ENCODE results near the gene MADCAM1. TPM values are rescaled to one million over a fixed set of nuclear protein-coding genes. Genes with fewer than 3 reads are reported as not detected.

Gene MADCAM1
- total and polyA plus RNA-seq, 2 donors (not counting 1 experiment from before 2014, with no cell fraction given) = 0.70 to 2.5 TPM

- Histone ChIP-seq H3K27ac (ENCODE audit: low read length in 2 of 2) (peak overlapping the region; percentile 41 to 79), H3K27me3 (replicated peaks in 1 of 4; ENCODE audit: control extremely low read depth in 1 of 4, control insufficient read depth in 3 of 4, insufficient read depth in 4 of 4, low read length in 3 of 4) (peaks cover 0 to under 1% (median 0%) of the 10 kb centered on the region in 4 experiments), H3K36me3 (replicated peaks in 1 of 2; ENCODE audit: control extremely low read depth in 1 of 2, control insufficient read depth in 1 of 2, extremely low read depth in 1 of 2, insufficient read depth in 2 of 2, low read length in 1 of 2) (no peaks in the 10 kb centered on the region), H2AFZ (ENCODE audit: insufficient read depth, low read depth, low read length, poor library complexity, severe bottlenecking) (peak overlapping the region; percentile 98), H3K9me3 (ENCODE audit: control extremely low read depth in 1 of 3, control insufficient read depth in 2 of 3, insufficient read depth in 1 of 3, low read length in 2 of 3) (peaks cover 0 to 8% (median 0%) of the 10 kb centered on the region in 3 donors), H3K9ac (ENCODE audit: low read length) (peak overlapping the region; percentile 82), H3K4me2 (replicated peaks; ENCODE audit: low read depth, low read length, poor library complexity, severe bottlenecking) (peak overlapping the region; percentile 93), H3K79me2 (ENCODE audit: control insufficient read depth, insufficient read depth, low read length) (peaks cover 36% of the 10 kb centered on the region), H3K4me3 (ENCODE audit: control extremely low read depth in 1 of 5, extremely low read depth in 1 of 5, insufficient read depth in 1 of 5, low read depth in 2 of 5, low read length in 4 of 5) (peak overlapping the region in 4 of 5 experiments; percentile 60 to 83 (median 76)), H4K20me1 (ENCODE audit: control insufficient read depth, insufficient read depth, low read length, poor library complexity, severe bottlenecking) (peaks cover 35% of the 10 kb centered on the region), H3K4me1 (ENCODE audit: control insufficient read depth in 2 of 2, insufficient read depth in 2 of 2, low read length in 2 of 2) (peaks cover 12 to 25% of the 10 kb centered on the region in 2 donors)
- no peaks in the 10 kb centered on the region for H3K9me3 Mint-ChIP-seq (ENCODE audit: insufficient read depth)
- intact Hi-C loops (cut with micrococcal nuclease) = loop anchor here (1.0 to 2.0 kb wide), 4 partner anchors 23 to 132 kb away; partner anchors contain the start of genes BSG, RNF126 and TPGS1
- CTCF ChIA-PET = interaction anchor here (1.0 to 3.8 kb wide), 2 partner anchors 20 to 24 kb away, joined by 3 to 24 read pairs; no protein-coding TSS in a partner anchor
- ATAC-seq (ENCODE audit: low read depth) (no peak), DNase-seq (no peak)
- peak overlapping the region; percentile 89 for H3K4me3 Mint-ChIP-seq
- WGBS (ENCODE audit: insufficient coverage) = 72% methylated on average over 31 of the region's 38 CpGs
- POLR2A ChIA-PET = interaction anchor here (0.5 to 2.0 kb wide), 4 partner anchors 24 to 1366 kb away, joined by 3 to 5 read pairs (median 4); no protein-coding TSS in a partner anchor
- H3K4me1 Mint-ChIP-seq = peaks cover 13% of the 10 kb centered on the region
- H3K27ac Mint-ChIP-seq = peak overlapping the region; percentile 88
- TF ChIP-seq CTCF (IDR thresholded peaks at IDR 0.05) (no peak), EZH2 (IDR thresholded peaks at IDR 0.05; ENCODE audit: borderline replicate concordance, insufficient read depth, low read depth, low read length, poor library complexity, severe bottlenecking) (no peak)
- H3K27me3 Mint-ChIP-seq = peaks cover 8% of the 10 kb centered on the region
Observed at GRCh38 chr19:530134-531008, 34.1 kb downstream of the MADCAM1 start.

Measured in B cell (primary cell).